Activated CD4-positive, CD25-positive, alpha-beta regulatory T cell treated with anti-CD3 and anti-CD28 coated beads, Interleukin-2, amount 50 U/mL, for 24 hours (primary cell): ENCODE measurements around the gene PDE1C.
"Not testable (repeated sequence)": the region's sequence is repeated elsewhere in the genome, so short reads cannot be mapped to it uniquely, and the experiment has no call there.

Source experiments
- ATAC-seq, 2 donors: fragments of 150-1000 bp; cut with Tn5 transposase; one replicate each; pipeline ENCODE4 v1.10.0; 2021; ENCODE audit warnings: mild to moderate bottlenecking in 1 of 2, moderate library complexity in 1 of 2

Gene PDE1C

DNA sequence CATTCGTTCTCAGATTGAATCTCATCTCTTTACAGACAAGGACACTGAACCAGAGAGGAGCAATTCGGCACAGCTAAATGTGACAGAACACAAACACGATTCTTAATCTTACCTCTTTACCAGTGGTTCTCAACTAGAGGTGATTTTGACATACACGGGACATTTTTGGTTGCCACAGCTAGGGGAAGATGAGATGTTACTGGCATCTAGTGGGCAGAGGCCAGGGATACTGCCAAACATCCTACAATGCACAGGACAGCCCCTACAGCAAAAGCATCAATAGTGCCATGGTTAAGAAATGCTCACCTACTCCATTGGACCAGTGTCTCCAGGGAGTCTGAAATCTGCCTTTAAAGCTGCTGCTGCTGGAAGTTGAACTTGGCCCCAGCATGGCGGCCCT lies 27.3 kb downstream of the PDE1C start:
- no peak for ATAC-seq

DNA sequence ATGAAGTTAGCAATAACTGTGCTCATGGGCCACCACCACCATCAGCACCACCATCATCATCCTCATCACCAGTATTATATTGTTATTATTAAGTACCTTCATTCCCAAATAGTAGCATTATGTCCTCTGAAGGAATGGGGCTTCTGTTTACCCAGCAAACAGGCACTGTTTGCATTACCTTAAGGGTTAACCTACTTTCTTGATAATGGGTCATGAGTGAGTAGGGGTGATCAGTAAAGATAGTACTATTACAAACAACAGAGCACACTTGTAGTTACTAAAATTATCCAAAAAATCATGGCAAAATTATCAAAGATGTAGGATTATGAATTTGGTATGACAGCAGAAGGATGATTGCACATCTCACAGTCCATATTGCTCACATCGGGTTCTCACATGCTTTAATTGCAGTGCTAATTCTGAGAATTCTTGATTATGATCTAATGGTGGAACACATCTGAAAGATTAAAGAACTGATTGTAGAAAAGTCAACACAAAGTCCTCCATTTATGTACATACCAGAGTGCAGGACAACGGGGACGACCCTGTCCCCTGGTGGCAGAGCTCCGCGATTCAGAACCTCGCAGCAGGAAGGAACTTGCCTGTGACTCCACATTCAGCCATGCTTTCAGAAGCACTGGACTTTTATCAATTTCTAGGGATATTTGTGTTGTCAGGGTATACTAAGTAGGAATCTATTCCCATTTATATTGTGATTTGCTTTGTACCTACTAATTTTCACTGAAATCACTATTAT lies 31.0 kb downstream of the PDE1C start:
- no peak for ATAC-seq

DNA sequence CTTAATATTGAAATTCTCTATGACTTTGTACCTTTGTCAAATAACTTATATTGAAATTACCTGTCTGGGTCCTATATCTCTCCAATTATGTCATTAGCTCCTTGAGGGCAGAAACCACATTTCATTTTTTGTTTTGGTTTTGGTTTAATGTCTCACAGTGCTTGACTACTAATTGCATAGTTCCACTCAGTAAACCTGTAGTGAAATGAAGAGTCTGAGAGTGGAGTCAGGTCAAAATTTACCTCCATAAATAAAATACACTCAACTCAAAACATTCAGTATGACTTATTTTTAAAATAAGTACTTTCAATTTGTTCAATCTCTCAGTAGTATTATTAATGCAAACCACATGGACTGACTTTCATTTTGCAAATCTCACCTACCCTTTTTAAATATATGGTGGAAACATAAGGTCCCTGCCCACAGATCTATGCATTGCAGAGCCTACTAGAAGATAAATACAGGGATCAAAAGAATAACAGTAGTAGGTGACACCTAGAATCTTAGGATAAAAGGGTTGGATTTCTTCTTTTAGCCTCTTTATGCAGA lies 32.5 kb downstream of the PDE1C start:
- no peak for ATAC-seq

DNA sequence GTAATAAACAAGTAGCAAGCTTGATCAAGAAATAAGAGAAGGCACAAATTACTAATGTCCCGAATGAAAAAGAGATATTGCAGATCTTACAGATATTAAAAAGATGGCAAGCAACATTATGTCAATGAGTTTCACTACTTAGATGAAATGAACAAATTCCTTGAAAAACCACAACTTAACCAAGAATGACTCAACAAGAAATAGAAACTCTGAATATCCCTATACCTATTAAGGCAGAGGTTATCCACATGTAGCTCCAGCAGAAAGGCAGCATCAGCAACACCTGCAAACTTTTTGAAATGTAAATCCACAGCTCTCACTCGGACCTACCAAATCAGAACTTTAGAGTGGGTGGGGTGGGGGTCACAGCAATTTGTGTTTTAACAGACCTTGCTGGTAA lies 33.6 kb downstream of the PDE1C start:
- ATAC-seq = no peak

DNA sequence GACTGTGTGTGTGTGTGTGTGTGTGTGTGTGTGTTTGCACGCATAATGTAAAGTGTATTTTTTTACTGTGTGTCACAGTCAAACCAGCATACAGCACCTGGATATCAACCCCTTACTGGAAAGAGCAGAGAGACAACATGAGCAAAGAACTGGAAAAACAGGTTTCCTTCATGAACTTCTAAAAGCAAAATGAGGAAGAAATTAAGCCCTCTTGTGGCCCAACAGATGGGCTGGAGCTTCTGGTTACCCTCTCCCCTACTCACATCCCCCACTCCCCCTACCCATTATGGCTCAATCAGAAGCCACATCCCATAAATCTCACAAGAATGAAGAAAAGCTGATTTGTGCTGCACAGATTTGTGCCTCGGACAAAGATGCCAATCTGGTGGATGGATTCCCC lies 36.2 kb downstream of the PDE1C start:
- no peak for ATAC-seq

DNA sequence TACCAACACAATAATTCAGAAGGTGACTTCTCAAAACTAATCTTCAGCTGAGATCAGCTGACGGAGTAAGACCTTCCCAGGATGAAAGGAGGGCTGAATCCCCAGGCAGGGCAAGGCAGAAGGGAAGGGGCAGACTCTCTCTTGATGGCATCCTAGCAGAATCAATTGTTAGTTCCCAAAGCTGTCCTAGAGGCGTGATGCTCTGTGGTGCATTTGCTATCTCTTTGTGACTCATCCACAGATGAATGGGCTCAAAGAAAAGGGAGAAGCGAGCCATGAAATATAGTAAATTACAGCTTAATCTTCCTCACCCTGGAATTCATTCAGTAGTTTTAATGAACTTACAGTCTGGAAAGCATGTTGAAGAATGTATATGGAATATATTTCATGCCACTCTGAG lies 37.2 kb downstream of the PDE1C start:
- ATAC-seq = no peak

DNA sequence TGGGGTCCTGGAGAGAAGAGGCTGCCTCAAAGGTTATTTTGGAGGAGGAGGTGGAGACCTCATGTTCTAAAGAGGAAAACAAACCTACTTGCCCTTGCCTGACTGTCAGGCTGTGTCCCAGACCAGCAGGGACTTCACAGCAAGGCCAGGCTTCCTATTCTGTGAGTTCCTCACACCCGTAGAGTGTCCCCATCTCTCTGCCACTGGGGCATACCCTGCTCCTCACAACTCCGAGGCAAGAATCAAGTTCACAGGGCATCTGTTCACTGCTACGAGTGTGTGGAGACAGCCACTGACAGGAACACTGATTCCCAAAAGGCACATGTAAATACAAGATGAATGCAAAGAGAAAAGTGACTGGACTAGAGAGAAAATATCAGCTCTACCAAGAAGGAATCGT lies 38.0 kb downstream of the PDE1C start:
- no peak for ATAC-seq

DNA sequence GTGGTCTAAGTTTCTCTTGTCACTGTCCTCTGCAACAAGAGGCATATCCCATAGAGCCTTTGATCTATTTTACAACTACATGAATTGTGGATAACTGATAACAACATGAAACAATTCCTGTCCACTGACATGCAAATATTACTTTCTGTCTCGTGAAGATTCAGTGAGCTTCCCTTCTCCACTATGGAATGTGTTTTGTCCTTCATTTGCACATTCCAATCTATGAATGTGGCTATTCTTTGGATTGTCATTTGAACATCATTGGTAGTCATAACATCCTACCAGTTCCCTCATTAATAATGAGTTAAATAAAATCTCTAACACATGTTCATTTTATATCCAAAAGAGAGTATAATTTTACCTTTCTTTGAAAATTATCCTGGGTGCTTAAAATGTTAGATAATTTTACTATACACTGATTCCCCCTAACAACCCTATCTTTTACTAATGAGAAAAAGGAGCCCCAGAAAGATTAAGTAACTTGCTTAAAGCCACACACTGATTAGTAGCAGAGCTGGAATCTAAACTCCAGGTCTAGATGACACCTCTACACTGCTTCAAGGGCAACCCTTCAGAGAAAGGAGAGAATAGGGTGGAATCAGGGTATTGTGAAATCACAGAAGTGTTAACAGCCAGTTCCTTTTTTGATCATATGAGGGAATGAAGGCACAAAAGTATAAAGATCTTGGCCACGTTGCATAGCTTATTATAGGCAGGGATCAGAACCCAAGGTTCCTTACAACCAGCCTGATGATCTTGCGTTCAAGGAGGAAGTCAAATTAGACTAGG lies 39.1 kb downstream of the PDE1C start:
- ATAC-seq = no peak

DNA sequence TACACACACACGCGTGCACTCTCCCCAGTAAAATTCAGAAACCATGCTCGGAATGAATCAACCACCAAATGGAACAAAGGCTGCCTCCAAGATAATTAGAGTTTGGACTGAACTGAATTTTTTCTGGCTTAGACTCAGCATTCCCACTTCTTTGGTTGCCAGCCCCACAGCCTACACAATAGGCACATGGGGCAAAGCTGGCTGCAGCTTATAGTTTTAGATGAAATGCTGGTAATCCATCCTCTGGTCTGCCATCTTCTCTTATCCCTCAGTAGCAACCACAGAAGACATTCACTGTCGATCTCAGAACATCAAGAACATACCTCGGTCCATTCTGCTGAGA lies 44.2 kb downstream of the PDE1C start:
- ATAC-seq = no peak

DNA sequence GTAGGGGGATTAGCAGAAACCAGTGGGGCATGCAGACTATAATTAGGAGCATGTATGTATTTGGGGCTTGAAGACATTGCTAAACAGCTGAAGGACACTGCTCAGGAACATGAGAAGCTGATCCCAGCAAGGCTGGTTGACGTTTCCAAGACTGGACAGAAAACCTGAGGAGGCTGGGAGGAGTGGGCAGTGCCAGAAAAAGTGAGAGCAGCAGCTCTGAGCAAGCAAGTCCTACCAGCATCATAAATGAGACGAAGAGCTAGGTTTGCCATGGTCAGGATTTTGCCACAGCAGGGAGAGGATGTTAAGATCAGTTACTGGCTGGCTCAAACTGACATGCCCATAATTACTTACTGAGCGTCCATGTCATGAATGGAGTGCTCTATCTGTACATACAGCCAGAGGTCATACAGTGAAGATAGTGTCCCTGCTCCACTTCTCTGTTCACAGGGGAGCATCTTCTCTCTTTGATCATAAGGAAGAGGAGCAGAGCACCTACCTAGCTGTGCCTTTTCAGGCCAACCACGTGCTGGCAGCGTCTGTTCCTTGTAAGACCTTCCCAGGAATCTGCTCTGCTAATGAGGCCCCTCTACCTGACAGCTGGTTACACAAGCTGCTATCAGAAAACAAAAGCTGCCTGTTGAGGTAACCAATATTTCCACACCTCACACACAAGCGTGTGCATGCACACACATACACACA lies 44.7 kb downstream of the PDE1C start:
- ATAC-seq = no peak

DNA sequence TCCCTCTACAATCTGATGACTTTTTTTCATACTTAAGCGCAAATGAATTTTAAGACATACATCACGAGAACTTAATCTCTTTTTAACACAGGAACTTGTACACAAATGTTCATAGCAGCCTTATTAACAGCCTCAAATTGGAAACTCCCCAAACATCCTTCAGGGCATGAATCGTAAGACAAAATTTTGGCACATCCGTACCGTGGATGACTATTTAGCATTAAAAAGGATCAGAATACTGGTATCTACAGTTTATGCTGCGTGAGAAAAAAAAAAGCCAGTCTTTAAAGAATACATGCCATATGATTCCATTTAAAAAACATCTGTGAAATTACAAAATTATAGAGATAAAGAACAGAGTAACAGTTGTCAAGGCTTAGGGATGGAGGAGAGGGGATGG lies 46.8 kb downstream of the PDE1C start:
- ATAC-seq = no peak

DNA sequence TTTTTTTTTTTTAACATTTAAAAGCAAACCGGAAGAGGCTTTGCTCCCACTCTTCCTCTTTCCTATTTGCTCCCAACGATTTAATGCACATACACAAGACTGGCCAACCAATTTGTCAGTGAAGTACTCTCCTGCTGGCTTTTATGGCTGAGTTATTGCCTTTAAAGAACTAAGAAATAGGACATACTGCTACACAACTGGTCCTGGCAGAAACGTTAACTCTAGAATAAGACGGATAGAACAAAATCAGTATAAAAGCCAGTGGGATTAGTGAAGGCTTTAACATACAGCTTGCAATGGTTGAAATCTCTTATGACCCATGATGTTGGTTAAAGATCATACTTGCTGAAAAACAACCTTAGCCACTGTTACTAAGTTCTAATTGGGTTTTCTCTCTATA lies 47.2 kb downstream of the PDE1C start:
- no peak for ATAC-seq

DNA sequence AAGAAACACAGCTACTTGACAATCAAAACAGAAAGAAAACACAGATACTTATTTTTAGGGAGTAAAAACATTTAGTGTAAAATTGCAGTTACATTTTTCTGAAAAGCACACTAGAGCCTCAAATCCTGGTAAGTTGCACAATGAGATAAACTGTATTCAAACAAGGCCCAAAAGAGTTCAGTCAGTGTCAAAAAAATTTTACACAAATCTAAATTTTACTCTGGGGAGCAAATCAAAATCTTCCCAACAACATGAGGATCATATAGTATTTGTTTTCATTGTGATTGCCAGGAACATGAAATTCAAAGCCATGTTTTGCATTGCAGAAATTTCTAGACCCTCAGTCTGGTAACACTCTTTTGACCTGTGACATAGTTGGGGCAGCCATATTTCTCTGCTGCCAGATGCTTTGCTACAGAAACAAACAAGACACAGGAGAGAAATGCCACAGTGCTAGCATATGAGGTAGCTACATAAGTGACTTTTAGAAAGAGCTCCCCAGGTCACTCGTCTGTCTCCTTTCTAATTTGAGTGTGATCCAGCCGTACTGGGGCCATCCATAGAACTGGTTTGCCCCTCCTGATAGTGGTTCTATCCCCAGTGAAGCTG lies 49.6 kb downstream of the PDE1C start:
- no peak for ATAC-seq

DNA sequence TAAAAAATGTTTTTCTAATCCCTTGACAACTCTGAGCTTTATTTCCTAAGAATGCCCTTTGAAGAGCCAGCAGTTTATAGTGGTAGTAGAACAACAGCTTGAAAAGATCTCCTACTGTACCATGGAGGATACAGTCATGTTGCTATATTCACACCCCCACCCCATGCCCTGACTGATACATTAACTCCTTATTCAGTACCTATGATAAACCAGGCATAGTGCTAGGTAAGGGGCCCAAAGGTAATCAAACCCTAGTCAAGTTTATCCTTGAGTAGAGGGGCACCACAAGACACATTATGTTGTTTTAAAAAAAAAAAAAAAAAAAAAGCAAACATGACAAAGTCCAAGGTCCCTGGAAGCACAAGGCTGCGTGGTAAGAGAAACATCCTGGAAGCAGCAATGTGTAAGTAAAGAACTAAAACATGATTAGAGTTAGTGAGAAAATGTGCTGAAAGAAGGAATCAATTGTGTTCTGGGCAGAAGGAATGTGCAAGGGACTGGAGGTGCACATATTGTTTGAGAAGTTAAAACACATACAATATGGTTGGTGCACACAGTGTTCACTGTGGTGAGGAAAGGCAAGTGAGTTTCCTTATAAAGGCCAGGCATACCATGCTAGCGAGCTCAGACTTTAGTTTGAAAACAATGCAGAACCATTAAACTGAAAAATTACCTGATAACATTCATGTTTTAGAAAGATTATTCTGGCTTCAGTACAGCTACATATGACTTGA lies 51.2 kb downstream of the PDE1C start:
- no peak for ATAC-seq

DNA sequence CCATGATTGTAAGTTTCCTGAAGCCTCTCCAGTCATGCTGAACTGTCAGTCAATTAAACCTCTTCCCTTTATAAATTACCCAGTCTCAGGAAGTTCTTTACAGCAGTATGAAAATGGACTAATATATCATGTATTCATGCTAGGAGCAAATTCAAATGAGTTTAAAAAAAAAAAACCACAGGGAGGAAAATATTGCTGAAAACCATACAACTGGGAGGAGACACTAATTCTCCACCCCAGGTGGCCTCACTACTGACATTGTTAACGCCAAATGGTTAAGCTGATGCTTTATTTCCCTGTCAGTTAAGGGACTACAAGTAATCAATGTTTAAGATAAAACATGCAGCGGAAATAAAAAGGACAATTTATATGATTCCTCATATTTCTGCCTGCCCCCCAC lies 55.1 kb downstream of the PDE1C start:
- ATAC-seq = no peak

DNA sequence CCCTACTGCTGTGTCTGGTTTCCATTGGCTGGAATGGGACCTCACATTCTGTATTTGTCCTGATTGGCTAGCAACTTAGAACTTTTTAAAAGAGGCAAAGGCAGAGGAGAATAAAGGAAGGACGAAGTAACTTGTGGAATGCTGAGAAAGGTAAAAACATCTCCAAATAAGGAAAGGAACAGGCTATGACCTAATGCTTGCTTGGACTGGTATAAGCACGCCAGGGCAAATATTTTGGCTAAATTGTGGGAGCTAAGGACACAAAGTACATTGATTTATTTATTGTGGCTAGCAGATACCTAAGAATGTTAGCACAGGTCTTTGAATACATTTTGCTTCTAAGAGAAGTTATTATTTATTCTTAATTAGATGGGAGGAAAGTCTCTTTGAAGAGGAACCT lies 56.7 kb downstream of the PDE1C start:
- not testable (repeated sequence) for ATAC-seq

DNA sequence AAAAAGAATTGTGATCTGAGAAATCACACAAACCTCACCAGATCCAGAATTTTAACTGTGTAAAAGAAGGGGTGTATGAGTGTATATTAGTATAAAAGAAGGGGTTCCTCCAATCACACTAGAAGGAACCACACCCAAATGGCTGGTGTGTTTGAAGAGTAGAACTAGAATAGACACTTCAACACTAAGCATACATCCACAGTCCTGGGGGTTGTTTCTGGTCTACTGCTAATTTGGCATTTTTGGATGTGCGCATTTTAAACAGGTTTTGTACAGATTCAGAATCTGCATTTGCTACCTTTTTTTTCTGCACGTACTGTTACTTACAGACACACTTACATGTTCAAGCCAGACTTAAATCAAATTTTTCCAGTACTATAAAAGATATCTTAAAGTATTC lies 64.6 kb downstream of the PDE1C start:
- no peak for ATAC-seq

DNA sequence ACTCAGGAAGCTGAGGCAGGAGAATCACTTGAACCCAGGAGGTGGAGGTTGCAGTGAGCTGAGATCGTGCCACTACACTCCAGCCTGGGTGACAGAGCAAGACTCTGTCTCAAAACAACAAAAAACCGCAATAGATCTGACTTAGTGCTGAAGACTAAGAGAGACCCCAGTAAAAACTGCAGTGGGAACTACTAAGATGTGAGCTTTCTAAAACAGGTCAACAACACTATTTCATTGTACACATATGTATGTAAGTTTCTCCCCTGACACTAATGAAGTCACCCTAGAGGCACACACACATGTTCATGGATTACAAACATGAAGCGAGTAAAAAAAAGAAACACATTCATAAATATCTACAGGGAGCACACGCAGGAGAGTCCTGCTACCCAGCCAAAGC lies 68.3 kb downstream of the PDE1C start:
- no peak for ATAC-seq

DNA sequence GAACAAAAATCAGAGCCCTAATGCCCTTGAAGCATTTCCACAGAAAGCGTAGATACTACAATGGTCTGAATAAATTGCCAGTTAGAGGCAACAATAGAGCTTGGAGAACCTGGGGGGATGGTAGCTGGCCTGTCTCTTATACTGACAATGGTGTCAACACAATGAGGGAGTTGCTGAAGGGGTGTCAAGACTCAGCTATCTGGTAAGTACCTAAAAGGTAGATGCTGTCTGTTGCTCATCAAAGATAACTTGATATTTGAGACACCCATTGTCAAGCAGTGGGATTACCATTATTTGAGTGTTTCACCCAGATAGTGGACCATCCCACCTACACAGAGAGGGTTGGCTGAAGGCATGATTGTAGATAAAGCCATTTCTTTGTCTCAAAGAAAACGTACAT lies 72.8 kb downstream of the PDE1C start:
- ATAC-seq = no peak

DNA sequence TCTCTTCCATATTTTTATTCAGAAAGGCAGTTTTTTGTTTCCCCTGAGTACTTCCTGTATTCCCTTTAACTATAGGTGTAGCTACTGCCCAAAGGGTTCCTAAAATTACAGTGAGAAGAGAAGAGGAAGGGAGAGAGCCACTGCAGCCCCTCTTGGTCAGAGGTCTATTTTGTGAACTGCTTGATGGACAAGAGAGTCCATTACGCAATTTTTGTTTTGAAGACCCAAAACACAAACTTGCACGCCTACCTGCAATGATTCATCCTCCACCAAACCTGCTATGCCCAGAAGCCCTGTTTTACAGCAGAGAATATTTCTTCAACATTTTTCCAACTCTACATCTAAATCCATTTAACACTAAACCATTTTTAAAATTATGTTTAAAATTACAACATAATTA lies 75.1 kb downstream of the PDE1C start:
- ATAC-seq = no peak

DNA sequence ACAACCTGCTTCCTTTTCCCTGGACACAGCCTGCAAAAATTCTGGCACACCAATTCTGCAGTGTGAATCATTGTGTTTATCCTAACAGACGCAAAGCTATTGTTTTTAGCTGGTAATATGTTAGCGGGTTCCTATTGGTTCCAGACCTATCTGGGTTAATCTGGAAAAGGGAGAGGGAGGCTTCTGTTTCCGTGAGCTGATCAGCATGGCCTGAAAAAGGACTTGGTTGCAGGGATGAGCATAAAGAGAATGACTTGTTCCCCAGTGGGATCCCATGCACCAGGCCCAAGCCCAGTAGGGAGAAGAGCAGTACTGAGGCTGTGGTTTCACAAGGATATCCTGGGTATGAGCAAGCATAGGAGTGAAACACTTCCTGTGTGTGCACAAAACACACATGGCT lies 78.4 kb downstream of the PDE1C start:
- ATAC-seq = no peak

DNA sequence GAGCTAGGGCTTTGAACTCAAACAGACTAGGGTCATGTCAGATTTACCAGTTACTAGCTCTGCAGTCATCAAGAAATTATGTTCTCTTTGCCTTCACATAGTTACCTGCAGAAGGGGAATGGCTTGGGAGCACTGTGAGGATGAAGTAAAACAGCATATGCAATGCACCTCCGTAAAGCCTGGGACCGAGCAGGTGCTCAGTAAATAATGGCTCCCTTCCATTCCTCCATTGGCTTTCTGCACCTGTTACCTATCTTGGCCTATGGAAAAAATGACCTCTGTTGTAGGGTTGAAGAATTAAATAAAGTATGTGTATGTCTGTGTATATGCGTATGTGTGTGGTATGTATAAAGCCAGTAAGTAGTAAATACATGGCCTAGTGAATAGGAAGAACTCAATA lies 78.8 kb downstream of the PDE1C start:
- no peak for ATAC-seq
